Mesendoderm (in vitro differentiated cells): ENCODE measurements around the gene LRRFIP2.

Source experiments
- DNase-seq: peaks from one replicate; pipeline ENCODE4 v3.0.0; 2013
- H2AK5ac ChIP-seq: 2 replicates; pipeline ENCODE4 v1.6.1; 2013; ENCODE audit warnings: low read length, inconsistent platforms
- H2BK120ac ChIP-seq: 2 replicates; pipeline ENCODE4 v1.6.1; 2013; ENCODE audit warnings: low read depth, mild to moderate bottlenecking, low read length, moderate library complexity, mixed read lengths
- H2BK15ac ChIP-seq: replicated peaks from 2 replicates; pipeline ENCODE4 v1.6.1; 2013; ENCODE audit warnings: low read depth, mild to moderate bottlenecking, moderate library complexity
- H2BK5ac ChIP-seq: 2 replicates; pipeline ENCODE4 v1.6.1; 2013; ENCODE audit warnings: low read length, inconsistent platforms
- H3K18ac ChIP-seq: 2 replicates; pipeline ENCODE4 v1.6.1; 2013; ENCODE audit warnings: mild to moderate bottlenecking, low read length, mixed read lengths
- H3K23ac ChIP-seq: one replicate; pipeline ENCODE4 v1.6.1; 2013; ENCODE audit warnings: low read length
- H3K27ac ChIP-seq: 2 replicates; pipeline ENCODE4 v1.5.1; 2013; ENCODE audit warnings: low read depth, mild to moderate bottlenecking, inconsistent platforms, low read length, moderate library complexity
- H3K27me3 ChIP-seq: 2 replicates; pipeline ENCODE4 v1.6.1; 2013; ENCODE audit warnings: low read length, control low read depth, mild to moderate bottlenecking, inconsistent platforms; ENCODE audit not compliant: insufficient read depth, poor library complexity
- H3K36me3 ChIP-seq: 2 replicates; pipeline ENCODE4 v1.6.1; 2013; ENCODE audit warnings: low read length, inconsistent platforms; ENCODE audit not compliant: control insufficient read depth, insufficient read depth
- H3K4ac ChIP-seq: one replicate; pipeline ENCODE4 v1.6.1; 2013; ENCODE audit warnings: low read depth, mild to moderate bottlenecking, low read length, moderate library complexity
- H3K4me1 ChIP-seq: 2 replicates; pipeline ENCODE4 v1.6.1; 2013; ENCODE audit warnings: low read depth, low read length, inconsistent platforms; ENCODE audit not compliant: control insufficient read depth
- H3K4me2 ChIP-seq: 2 replicates; pipeline ENCODE4 v1.6.1; 2013; ENCODE audit warnings: low read length
- H3K4me3 ChIP-seq: 2 replicates; pipeline ENCODE4 v1.5.1; 2013; ENCODE audit warnings: mild to moderate bottlenecking, low read length
- H3K56ac ChIP-seq: one replicate; pipeline ENCODE4 v1.6.1; 2013; ENCODE audit warnings: low read length
- H3K79me1 ChIP-seq: 2 replicates; pipeline ENCODE4 v1.6.1; 2013; ENCODE audit warnings: low read length, inconsistent platforms
- H3K79me2 ChIP-seq: 2 replicates; pipeline ENCODE4 v1.6.1; 2013; ENCODE audit warnings: mild to moderate bottlenecking, low read length; ENCODE audit not compliant: control insufficient read depth, insufficient read depth
- H3K9ac ChIP-seq: 2 replicates; pipeline ENCODE4 v1.6.1; 2013; ENCODE audit warnings: low read length, inconsistent platforms
- H4K5ac ChIP-seq: one replicate; pipeline ENCODE4 v1.6.1; 2013; ENCODE audit warnings: low read length
- H4K8ac ChIP-seq: one replicate; pipeline ENCODE4 v1.6.1; 2013; ENCODE audit warnings: low read depth, mild to moderate bottlenecking, control low read depth, low read length, moderate library complexity
- WGBS: extraction: QIAGEN DNeasy Blood & Tissue Kit; methylation state at CpG from one replicate; pipeline ENCODE4 v1.1.7; 2013; ENCODE audit warnings: low lambda C conversion rate, missing lambda C conversion rate; ENCODE audit not compliant: insufficient coverage; ENCODE audit errors: extremely low coverage; 5-methylcytosine and 5-hydroxymethylcytosine counted together

Gene LRRFIP2

DNA sequence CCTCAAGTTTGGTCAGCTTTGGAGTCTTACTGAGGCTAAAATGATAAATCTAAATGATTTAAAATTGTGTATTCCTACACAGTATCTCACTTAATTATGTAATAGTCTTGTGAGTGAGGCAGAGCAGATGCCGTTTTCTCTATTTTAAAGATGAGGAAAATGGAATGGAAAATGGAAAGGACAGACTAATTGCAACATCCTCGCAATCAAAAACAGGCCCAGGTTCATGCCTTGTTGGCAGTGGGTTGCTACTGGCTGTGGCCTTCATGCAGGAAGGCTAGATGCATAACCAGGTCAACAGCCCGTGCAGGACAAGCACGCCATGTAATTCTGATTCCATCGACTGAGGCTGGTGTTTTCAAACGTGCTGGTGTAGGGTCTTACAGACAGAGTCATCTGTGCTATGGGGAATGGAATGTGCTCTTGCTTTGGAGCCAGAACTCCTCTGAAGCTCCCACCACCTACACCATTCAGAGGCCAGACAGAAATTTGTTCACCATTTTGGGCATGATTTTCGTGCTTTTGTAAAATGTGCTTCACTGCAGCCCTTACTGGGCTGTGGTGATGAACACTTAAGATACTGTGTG lies 143.2 kb downstream of the LRRFIP2 start:
- H3K36me3 ChIP-seq, result peaks cover 3% of the 10 kb centered on the region

DNA sequence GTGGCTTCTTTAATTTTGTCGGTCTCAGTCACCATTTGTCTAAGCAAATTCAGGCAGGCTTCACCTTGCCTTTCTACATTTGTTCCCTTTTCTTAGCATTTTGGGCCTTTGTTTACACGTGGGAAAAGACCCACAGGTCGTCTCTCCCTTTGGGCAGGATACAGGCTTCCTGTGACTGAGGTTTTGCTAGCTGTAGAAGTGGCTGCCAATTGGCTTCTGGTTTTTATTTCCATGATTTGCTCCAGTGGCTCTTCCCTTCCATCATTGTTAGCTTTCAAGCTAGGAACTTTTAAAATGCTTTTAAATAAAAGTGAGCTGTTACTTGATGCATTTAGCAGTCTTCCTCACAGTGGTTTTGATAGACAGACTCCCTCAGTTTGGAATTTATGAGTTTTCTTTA lies 143.8 kb downstream of the LRRFIP2 start:
- Histone ChIP-seq H2AK5ac (no peak overlapping the region), H3K56ac (no peak overlapping the region), H3K4me3 (no peak overlapping the region), H3K18ac (no peak overlapping the region), H3K23ac (no peak overlapping the region), H3K4me1 (no peaks in the 10 kb centered on the region), H3K27ac (no peak overlapping the region), H3K27me3 (no peaks in the 10 kb centered on the region), H3K79me2 (no peaks in the 10 kb centered on the region), H3K4me2 (no peak overlapping the region), H2BK120ac (no peak overlapping the region), H3K4ac (no peak overlapping the region), H3K79me1 (no peaks in the 10 kb centered on the region), H2BK5ac (no peak overlapping the region), H4K8ac (no peak overlapping the region), H4K5ac (no peak overlapping the region), H3K9ac (no peak overlapping the region), H3K36me3 (peaks cover 5% of the 10 kb centered on the region), H2BK15ac (no peak overlapping the region)
- WGBS, result no CpG with 5 or more reads among the region's 3 CpGs
- no peak for DNase-seq

More for the DNA sequence above, 143.2 kb downstream of the LRRFIP2 start:
- no peak overlapping the region for H3K18ac ChIP-seq
- H3K9ac ChIP-seq, result no peak overlapping the region
- no peak overlapping the region for H2BK15ac ChIP-seq
- H3K4ac ChIP-seq, result no peak overlapping the region
- no peaks in the 10 kb centered on the region for H3K27me3 ChIP-seq
- H2AK5ac ChIP-seq, result no peak overlapping the region
- no peak overlapping the region for H3K27ac ChIP-seq
- no peaks in the 10 kb centered on the region for H3K4me1 ChIP-seq
- H3K79me1 ChIP-seq, result no peaks in the 10 kb centered on the region
- no peak overlapping the region for H3K4me3 ChIP-seq
- H4K5ac ChIP-seq, result no peak overlapping the region
- no peak overlapping the region for H3K4me2 ChIP-seq
- H3K79me2 ChIP-seq, result no peaks in the 10 kb centered on the region
- no peak overlapping the region for H3K23ac ChIP-seq
- no peak for DNase-seq
- no peak overlapping the region for H2BK5ac ChIP-seq
- no peak overlapping the region for H4K8ac ChIP-seq
- WGBS, result no CpG with 5 or more reads among the region's 7 CpGs
- no peak overlapping the region for H3K56ac ChIP-seq
- no peak overlapping the region for H2BK120ac ChIP-seq

DNA sequence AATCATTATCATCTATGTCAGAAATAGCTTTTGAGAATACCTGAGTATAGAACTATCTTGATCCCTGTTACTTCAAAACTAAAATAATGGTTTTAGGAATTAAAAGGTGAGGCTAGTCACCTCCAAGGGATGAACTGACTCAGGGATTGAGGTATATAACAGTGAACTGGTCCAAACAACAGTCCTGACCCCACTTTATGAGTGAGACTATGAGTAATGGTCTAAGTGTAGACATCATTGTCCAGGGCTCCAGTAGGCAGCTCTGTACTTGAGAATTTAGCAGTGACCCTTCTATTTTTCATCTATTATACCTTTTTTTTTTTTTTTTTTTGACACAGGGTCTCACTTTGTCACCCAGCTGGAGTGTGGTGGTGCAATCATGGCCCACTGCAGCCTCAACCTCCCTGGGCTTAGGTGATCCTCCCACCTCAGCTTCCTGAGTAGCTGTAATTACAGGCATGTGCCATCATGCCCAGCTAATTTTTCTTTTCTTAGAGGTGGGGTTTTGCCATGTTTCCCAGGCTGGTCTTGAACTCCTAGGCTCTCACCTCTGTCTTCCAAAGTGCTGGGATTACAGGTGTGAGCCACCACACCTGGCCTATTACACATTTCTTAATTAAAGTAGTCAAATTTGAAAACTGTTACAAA lies 144.7 kb downstream of the LRRFIP2 start:
- no peak for DNase-seq
- H3K4me3 ChIP-seq, result no peak overlapping the region
- H4K5ac ChIP-seq, result no peak overlapping the region
- H3K4me2 ChIP-seq, result no peak overlapping the region
- H4K8ac ChIP-seq, result no peak overlapping the region
- H2BK15ac ChIP-seq, result no peak overlapping the region
- H3K79me1 ChIP-seq, result no peaks in the 10 kb centered on the region
- no peaks in the 10 kb centered on the region for H3K79me2 ChIP-seq
- H3K4ac ChIP-seq, result no peak overlapping the region
- no peak overlapping the region for H3K18ac ChIP-seq
- no peak overlapping the region for H3K23ac ChIP-seq
- H3K27me3 ChIP-seq, result no peaks in the 10 kb centered on the region
- H3K9ac ChIP-seq, result no peak overlapping the region
- no peak overlapping the region for H2AK5ac ChIP-seq
- no peak overlapping the region for H3K56ac ChIP-seq
- no peak overlapping the region for H2BK5ac ChIP-seq
- H2BK120ac ChIP-seq, result no peak overlapping the region
- peaks cover 5% of the 10 kb centered on the region for H3K36me3 ChIP-seq
- no peaks in the 10 kb centered on the region for H3K4me1 ChIP-seq
- H3K27ac ChIP-seq, result no peak overlapping the region

DNA sequence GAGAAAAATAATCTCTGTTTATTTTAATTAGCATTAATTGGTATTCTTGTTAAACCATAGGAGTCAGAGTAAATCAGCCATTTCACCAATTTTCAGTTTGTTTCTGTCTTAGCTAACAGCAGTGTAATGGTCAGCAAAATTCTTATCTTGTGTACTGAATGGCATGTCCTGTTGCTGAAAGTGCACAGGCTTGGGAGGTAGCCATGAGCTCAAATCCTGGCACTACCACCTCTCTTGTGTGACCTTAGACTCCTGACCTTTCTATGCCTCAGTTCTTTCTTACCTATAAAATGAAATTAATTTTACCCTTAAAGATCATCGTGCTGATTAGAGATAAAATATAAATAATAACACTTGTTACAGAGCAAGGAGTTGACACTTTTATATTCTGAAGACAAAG lies 145.3 kb downstream of the LRRFIP2 start:
- Histone ChIP-seq H3K27me3 (no peaks in the 10 kb centered on the region), H3K4me3 (no peak overlapping the region), H2AK5ac (no peak overlapping the region), H4K8ac (no peak overlapping the region), H3K79me2 (no peaks in the 10 kb centered on the region), H3K27ac (no peak overlapping the region), H3K56ac (no peak overlapping the region), H3K79me1 (no peaks in the 10 kb centered on the region), H3K23ac (no peak overlapping the region), H3K4me2 (no peak overlapping the region), H2BK5ac (no peak overlapping the region), H2BK15ac (no peak overlapping the region), H3K36me3 (peaks cover 5% of the 10 kb centered on the region), H3K18ac (no peak overlapping the region), H3K4ac (no peak overlapping the region), H3K4me1 (no peaks in the 10 kb centered on the region), H2BK120ac (no peak overlapping the region), H3K9ac (no peak overlapping the region), H4K5ac (no peak overlapping the region)
- WGBS, result no CpG with 5 or more reads among the region's 1 CpG
- no peak for DNase-seq

DNA sequence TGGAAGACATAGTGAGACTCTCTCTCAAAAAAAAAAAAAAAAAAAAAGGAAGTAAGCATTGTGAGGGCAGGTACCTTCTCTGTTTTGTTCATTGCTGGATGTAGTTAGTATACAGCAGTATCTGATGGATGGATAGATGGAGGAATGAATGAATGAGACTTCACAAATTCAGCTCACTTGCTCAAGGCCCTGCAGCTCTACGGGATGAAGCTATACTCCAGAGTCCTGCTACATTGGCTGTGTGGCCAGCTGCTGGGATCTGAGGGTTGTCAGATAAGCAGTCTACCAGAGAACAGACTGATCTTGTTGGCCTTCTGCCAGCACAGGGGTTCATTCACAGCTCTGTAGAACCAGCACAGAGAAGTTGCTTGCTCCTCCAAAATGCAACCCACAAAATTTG lies 146.1 kb downstream of the LRRFIP2 start:
- no peaks in the 10 kb centered on the region for H3K27me3 ChIP-seq
- no peak overlapping the region for H2BK5ac ChIP-seq
- H3K36me3 ChIP-seq, result peaks cover 8% of the 10 kb centered on the region
- no peak overlapping the region for H3K18ac ChIP-seq
- H2AK5ac ChIP-seq, result no peak overlapping the region
- no peaks in the 10 kb centered on the region for H3K79me1 ChIP-seq
- H2BK15ac ChIP-seq, result no peak overlapping the region
- no peak overlapping the region for H3K9ac ChIP-seq
- no peak overlapping the region for H4K5ac ChIP-seq
- H3K4ac ChIP-seq, result no peak overlapping the region
- H3K4me1 ChIP-seq, result no peaks in the 10 kb centered on the region
- no peak overlapping the region for H3K27ac ChIP-seq
- H2BK120ac ChIP-seq, result no peak overlapping the region
- no peak overlapping the region for H3K56ac ChIP-seq
- no peak overlapping the region for H3K23ac ChIP-seq
- no peaks in the 10 kb centered on the region for H3K79me2 ChIP-seq
- WGBS, result no CpG with 5 or more reads among the region's 1 CpG
- no peak for DNase-seq
- H3K4me2 ChIP-seq, result no peak overlapping the region
- no peak overlapping the region for H4K8ac ChIP-seq
- no peak overlapping the region for H3K4me3 ChIP-seq

DNA sequence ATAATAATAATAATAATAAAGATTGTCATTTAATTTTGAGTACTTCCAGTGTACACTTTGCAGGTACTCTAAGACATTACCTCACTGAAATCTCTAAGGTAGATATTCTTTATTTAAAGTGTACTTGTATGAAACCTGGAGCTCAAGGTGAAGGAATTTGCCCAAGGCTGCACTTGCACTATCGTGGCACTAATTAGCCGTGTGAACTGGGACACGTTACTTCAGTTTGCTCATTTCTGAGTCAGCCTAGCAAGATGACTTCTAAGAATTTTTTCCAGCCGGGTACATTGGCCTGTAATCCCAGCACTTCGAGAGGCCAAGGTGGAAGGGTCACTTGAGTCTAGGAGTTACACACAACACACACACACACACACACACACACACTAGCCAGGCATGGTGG lies 147.5 kb downstream of the LRRFIP2 start:
- H3K9ac ChIP-seq, result no peak overlapping the region
- H3K4me1 ChIP-seq, result no peaks in the 10 kb centered on the region
- no peak overlapping the region for H3K4ac ChIP-seq
- peaks cover 12% of the 10 kb centered on the region for H3K36me3 ChIP-seq
- WGBS, result no CpG with 5 or more reads among the region's 5 CpGs
- no peak overlapping the region for H2AK5ac ChIP-seq
- H3K23ac ChIP-seq, result no peak overlapping the region
- no peak overlapping the region for H3K4me2 ChIP-seq
- H2BK5ac ChIP-seq, result no peak overlapping the region
- H2BK15ac ChIP-seq, result no peak overlapping the region
- H4K8ac ChIP-seq, result no peak overlapping the region
- H3K4me3 ChIP-seq, result no peak overlapping the region
- H2BK120ac ChIP-seq, result no peak overlapping the region
- no peak for DNase-seq
- no peaks in the 10 kb centered on the region for H3K27me3 ChIP-seq
- no peaks in the 10 kb centered on the region for H3K79me2 ChIP-seq
- no peak overlapping the region for H4K5ac ChIP-seq
- no peak overlapping the region for H3K56ac ChIP-seq
- no peaks in the 10 kb centered on the region for H3K79me1 ChIP-seq
- no peak overlapping the region for H3K18ac ChIP-seq
- no peak overlapping the region for H3K27ac ChIP-seq
